NK-92 treated with Interleukin-12 subunit alpha and Interleukin-12 subunit beta, amount 100 ng/mL, for 24 hours (cell line): Measurements from ENCODE around the gene CIB2.

Experiments used
- DNase-seq: peaks from one replicate; lab custom pipeline; 2025; lab: John Stamatoyannopoulos, UW

CIB2 gene

GRCh38 chr15:78107471-78107870 lies 23.8 kb downstream of the CIB2 start:
- DNase-seq = no peak

DNA sequence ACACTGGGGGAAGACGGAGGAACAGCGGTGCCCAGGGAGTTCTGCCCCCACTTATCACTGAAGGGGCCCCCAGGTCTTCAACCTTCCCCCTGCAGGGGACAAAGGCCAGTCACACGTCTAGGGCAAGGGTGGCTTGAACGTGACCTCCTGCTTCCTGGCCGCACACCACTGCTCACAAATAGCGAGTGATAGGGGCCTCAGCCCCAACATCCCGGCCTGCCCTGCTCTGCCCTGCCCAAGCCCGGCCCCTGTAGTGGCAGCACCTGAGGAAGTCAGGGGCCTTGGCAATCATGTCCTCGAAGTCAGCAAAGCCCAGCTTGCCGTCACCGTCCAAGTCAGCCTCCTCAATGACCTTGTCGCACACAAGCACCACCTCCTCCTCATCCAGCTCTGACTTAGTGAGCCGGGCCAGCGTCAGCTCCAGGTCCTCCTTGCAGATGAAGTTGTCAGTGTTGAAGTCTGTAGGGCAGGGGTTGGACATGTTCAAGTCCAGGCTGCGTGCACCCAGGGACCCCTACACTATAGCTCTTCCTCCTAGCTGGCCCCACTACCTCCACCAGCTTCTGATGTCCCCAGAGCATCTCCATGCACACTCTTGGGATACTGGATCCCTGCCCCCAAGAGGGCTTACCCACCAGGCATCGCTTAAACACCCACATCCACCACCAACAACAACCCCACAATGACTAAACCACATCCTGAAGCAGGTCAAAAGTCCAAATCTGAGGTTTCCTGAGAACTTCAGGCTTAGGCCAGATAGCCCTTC lies 25.6 kb downstream of the CIB2 start:
- peak; percentile 63 for DNase-seq

- DNase-seq = peak; percentile 63
These were observed 26.4 kb downstream of the CIB2 start for GRCh38 chr15:78104566-78105475.

GRCh38 chr15:78104119-78104479 lies 27.1 kb downstream of the CIB2 start:
- no peak for DNase-seq

GRCh38 chr15:78103406-78104118 lies 27.7 kb downstream of the CIB2 start:
- DNase-seq = peak; percentile 83

DNA sequence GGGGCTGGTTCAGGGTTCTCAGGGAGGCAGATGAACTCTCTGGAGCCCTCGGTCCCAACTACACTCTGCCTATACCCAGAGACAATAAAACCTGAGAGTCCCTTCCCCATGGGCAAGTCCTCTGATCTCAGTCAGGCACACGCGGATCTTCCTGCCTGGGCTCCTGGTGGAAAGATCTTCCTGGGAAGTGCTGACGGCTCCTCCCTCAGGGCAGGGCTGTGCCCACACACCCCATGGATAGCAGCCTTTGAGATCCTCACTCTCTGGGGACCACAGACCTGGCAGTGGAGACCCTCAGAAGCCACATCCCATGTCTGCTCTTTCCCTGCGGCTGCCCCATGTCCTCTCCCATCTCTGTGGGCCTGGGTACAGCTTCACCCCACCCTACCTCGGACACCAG lies 28.5 kb downstream of the CIB2 start:
- DNase-seq = no peak

- no peak for DNase-seq
These were observed 29.0 kb downstream of the CIB2 start for GRCh38 chr15:78102211-78102610.

GRCh38 chr15:78101423-78102105 lies 29.7 kb downstream of the CIB2 start:
- no peak for DNase-seq

- DNase-seq = no peak
These were observed 30.4 kb downstream of the CIB2 start for GRCh38 chr15:78100886-78101285.

- DNase-seq = no peak
These were observed 33.0 kb downstream of the CIB2 start for GRCh38 chr15:78098131-78098755.

- DNase-seq = no peak
These were observed 33.6 kb downstream of the CIB2 start for GRCh38 chr15:78097667-78098066.

- DNase-seq = no peak
These were observed 37.8 kb downstream of the CIB2 start for GRCh38 chr15:78093242-78094020.

DNA sequence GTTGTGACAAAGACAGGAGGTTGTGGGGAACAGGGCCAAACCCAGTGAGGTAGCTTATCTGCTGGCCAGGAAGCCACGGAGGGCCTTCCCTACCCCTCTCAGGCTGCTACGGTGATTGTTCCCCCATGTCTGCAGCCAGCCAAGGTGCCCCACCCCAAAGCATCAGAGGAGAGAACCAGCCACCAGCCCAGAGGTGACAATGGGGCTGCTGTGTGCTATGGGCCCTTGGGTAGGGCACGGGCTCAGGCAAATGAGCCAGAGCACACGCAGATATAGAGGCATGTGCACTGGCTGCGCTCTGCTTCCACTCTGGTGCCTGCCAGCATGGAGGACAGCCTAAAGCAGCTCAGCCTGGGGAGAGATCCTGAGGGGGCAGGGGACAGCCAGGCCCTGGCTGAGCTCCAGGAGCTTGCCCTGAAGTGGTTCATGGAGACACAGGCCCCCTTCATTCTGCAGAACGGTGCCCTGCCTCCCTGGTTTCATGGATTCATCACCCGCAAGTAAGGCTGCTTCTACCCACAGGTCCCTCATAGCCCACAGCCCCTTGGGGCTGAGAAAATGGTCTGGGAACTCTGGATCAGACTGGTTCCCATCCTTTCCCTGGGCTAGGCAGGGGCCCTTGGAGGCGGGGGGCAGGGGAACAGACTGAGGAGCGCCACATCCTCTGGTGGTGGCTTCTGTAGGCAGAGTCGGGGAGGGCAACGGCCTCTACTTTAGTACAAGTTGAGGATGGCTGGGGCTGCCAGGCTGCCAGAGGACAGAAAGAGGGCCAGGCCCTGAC lies 38.8 kb downstream of the CIB2 start, which contains the start of gene SH2D7:
Gene SH2D7, plus strand, starts transcription at position 301 of the 781 bp plus-strand sequence. Its CDS starts 24 bp downstream, at position 325.
- DNase-seq = no peak

GRCh38 chr15:78090422-78091063 lies 40.7 kb downstream of the CIB2 start:
- no peak for DNase-seq

GRCh38 chr15:78088773-78089080 lies 42.5 kb downstream of the CIB2 start:
- no peak for DNase-seq

DNA sequence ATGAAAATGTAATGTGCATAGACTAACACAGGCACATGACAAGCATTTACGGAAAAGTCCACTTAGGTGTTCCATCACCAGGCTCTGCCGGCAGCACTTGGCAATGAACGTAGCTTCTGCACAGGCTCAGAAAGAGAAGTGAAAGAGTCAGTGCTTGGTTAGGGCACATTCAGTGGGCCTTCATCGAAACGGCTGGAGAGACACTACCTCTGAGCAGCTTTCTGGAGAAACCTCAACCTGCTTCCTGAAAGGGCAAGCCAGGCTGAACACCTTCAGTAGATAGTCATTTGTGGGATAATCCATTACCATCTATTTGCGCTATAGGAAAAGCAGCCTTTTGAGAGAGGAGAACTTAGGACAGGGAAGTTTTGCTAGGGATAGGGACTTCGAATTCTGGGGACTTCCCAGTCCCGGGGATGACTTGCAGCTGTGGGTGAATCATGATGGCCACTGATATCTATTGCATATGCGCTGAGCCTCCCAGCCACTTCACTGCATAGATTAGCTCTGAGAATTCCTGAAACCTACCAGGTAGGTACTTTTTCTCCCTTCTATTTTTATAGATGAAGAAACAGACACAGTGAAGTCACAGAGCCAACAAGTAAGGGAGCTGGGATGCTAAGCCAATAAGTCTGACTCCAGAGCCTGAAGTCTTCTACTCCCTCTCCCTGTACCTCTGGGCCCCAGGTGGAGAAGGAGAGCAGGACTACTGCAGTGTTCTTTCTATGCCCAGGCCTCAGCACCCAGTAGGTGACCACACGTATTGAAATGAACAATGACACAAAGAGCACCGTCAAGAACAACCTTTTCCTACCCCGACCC lies 43.1 kb downstream of the CIB2 start:
- DNase-seq = no peak

DNA sequence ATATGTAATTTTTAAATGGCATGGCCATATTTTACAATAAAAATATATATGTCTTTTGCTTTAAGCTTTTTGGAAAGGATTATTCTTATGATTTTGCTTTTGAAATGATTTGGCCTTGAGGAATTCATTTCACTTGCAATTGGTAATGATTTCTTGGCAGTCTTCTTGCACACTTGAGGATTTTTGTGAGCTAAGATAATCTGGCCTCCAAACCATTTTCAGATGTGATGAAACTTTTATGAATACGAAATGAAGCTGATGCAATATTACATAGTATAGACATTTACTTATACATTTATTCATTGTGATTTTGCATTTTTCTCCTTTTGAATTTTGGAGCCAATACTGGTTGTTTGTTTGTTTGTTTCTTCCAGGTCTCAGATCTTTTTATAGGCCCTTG lies 45.3 kb downstream of the CIB2 start:
- DNase-seq = no peak

DNA sequence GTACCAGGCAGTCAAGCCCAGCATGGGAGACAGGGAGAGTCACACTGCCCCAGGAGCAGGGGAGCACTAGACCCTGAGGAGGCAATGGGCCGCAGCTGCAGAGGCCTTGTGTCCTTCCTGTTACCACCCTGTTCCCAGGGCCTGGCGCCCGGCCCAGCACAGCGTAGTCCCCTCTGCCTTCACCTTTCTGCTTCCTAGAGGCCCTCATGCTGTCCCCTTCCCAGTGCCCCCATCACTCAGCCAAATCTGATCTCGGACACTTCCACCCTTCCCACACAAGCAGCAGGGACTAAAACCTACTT lies 46.8 kb downstream of the CIB2 start:
- DNase-seq = no peak
